Lower leg skin (tissue), 4 donors: ENCODE measurements around the gene KRTAP2-2. TPM values are rescaled to one million over a fixed set of nuclear protein-coding genes. Genes with fewer than 3 reads are reported as not detected.

Source experiments
- DNase-seq, 2 donors: peaks; one replicate each; pipeline ENCODE4 v3.0.0-alpha.2; 2019; ENCODE audit warnings: low spot score in 2 of 2
- H3K4me3 ChIP-seq: fragments of 200-600 bp; sonication (generic); 2 replicates; pipeline ENCODE4 v1.5.1; 2017; ENCODE audit warnings: mild to moderate bottlenecking, low read depth; ENCODE audit not compliant: poor library complexity, severe bottlenecking
- POLR2A ChIP-seq, 2 donors: fragments of 450-650 bp; IDR thresholded peaks; one replicate each; pipeline ENCODE4 v1.6.1; 2016 to 2017; ENCODE audit warnings: antibody characterized with exemption in 2 of 2, mild to moderate bottlenecking in 1 of 2, moderate library complexity in 1 of 2
- WGBS, 2 donors: methylation state at CpG; one replicate each; pipeline ENCODE4 v1.1.5; 2018; 5-methylcytosine and 5-hydroxymethylcytosine counted together
- intact Hi-C: fragments of 100-400 bp; cut with DNase I; formaldehyde crosslinking; loops from one replicate; pipeline ENCODE4 v1.15.0; 2023; ENCODE audit warnings: low total_unique reads
- total RNA-seq, 4 donors: library from RNA; depleted of rRNA; stranded (reverse); fragments of >200 nt; gene quantifications; one replicate each; pipeline ENCODE4 v1.1.0, GENCODE V29; 2016
- TF ChIP-seq, protein P1 (sequence below), 3 donors: fragments of 450-650 bp; IDR thresholded peaks; one replicate each; pipeline ENCODE4 v1.5.1; 2016; ENCODE audit warnings: antibody characterized with exemption in 3 of 3, mild to moderate bottlenecking in 3 of 3, moderate library complexity in 2 of 3

The KRTAP2-2 gene
- total RNA-seq, 4 donors from 2014 or later: 3.6 to 58.7 TPM; not detected in 2

DNA sequence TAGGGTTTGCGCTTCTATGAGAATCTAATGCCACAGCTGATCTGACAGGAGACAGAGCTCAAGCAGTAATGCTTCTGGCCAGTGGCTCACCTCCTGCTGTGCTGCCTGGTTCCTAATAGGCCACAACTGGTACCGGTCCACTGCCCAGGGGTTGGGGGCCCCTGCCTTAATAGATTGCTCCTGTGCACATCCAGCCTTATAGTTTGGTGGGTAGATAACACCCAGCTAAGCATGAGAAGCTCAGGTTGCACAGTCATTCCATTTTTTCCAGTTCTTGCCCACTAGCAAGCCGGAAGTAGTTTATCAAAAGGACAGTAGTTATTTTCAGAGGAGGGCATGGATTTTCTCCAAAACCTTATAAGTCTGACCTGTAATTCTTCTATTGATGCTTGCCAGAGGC, 35.6 kb downstream of the KRTAP2-2 start:
- no peak for TF ChIP-seq POLR2A (IDR thresholded peaks at IDR 0.05)
- TF ChIP-seq, protein P1, sequence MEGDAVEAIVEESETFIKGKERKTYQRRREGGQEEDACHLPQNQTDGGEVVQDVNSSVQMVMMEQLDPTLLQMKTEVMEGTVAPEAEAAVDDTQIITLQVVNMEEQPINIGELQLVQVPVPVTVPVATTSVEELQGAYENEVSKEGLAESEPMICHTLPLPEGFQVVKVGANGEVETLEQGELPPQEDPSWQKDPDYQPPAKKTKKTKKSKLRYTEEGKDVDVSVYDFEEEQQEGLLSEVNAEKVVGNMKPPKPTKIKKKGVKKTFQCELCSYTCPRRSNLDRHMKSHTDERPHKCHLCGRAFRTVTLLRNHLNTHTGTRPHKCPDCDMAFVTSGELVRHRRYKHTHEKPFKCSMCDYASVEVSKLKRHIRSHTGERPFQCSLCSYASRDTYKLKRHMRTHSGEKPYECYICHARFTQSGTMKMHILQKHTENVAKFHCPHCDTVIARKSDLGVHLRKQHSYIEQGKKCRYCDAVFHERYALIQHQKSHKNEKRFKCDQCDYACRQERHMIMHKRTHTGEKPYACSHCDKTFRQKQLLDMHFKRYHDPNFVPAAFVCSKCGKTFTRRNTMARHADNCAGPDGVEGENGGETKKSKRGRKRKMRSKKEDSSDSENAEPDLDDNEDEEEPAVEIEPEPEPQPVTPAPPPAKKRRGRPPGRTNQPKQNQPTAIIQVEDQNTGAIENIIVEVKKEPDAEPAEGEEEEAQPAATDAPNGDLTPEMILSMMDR (IDR thresholded peaks at IDR 0.05): no peak
- intact Hi-C loops: no loop called here
- 91 to 98% methylated on average over 3 of the region's 3 CpGs for WGBS, 2 donors
- H3K4me3 ChIP-seq: no peak overlapping the region
- DNase-seq: no peak

DNA sequence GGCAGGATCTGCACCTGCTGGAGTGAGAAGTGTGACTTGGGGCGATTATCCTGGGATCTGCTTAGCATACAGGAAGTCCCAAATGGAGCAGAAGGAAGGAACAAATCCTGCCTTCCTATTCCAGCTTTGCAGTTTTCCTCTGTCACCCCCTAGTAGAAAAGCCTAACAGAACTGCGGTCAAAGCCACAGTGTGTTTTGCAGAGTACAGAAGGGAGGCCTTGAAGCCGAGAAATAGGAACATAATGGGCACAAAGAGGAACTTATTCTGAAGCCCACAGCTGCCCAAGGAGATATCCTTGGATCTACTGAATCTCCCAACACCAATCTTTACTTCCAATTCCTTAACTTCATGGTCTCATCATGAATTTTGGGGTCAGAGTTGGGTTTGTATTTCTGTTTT, 36.5 kb downstream of the KRTAP2-2 start:
- H3K4me3 ChIP-seq: no peak overlapping the region
- TF ChIP-seq, protein P1 (IDR thresholded peaks at IDR 0.05): no peak
- TF ChIP-seq POLR2A (IDR thresholded peaks at IDR 0.05): no peak
- intact Hi-C loops: no loop called here
- no peak for DNase-seq
- WGBS, 2 donors: 67 to 82% methylated on average over 3 of the region's 3 CpGs

- TF ChIP-seq, protein P1 (IDR thresholded peaks at IDR 0.05): no peak
- TF ChIP-seq POLR2A (IDR thresholded peaks at IDR 0.05): no peak
- WGBS, 2 donors: 86 to 87% methylated on average over 13 of the region's 13 CpGs
- no peak for DNase-seq
- intact Hi-C loops: no loop called here
- H3K4me3 ChIP-seq: no peak overlapping the region
Observed at GRCh38 chr17:41016578-41017215, 38.3 kb downstream of the KRTAP2-2 start.

GRCh38 chr17:41015454-41015853, 39.6 kb downstream of the KRTAP2-2 start:
- no peak for TF ChIP-seq POLR2A (IDR thresholded peaks at IDR 0.05)
- TF ChIP-seq, protein P1 (IDR thresholded peaks at IDR 0.05): no peak
- intact Hi-C loops: no loop called here
- DNase-seq: no peak
- H3K4me3 ChIP-seq: no peak overlapping the region
- WGBS, 2 donors: 72 to 74% methylated on average over 7 of the region's 7 CpGs

GRCh38 chr17:41013606-41014005, 41.4 kb downstream of the KRTAP2-2 start:
- DNase-seq: no peak
- intact Hi-C loops: no loop called here
- TF ChIP-seq POLR2A (IDR thresholded peaks at IDR 0.05): no peak
- TF ChIP-seq, protein P1 (IDR thresholded peaks at IDR 0.05): no peak
- H3K4me3 ChIP-seq: no peak overlapping the region
- 19 to 23% methylated on average over 1 of the region's 1 CpG for WGBS, 2 donors

- WGBS, 2 donors: 68 to 78% methylated on average over 3 of the region's 3 CpGs
- intact Hi-C loops: no loop called here
- no peak for DNase-seq
- TF ChIP-seq POLR2A (IDR thresholded peaks at IDR 0.05): no peak
- TF ChIP-seq, protein P1 (IDR thresholded peaks at IDR 0.05): no peak
- no peak overlapping the region for H3K4me3 ChIP-seq
Observed at GRCh38 chr17:41013181-41013580, 41.8 kb downstream of the KRTAP2-2 start.
